ENCODE results near the gene CLEC2L.

DNA sequence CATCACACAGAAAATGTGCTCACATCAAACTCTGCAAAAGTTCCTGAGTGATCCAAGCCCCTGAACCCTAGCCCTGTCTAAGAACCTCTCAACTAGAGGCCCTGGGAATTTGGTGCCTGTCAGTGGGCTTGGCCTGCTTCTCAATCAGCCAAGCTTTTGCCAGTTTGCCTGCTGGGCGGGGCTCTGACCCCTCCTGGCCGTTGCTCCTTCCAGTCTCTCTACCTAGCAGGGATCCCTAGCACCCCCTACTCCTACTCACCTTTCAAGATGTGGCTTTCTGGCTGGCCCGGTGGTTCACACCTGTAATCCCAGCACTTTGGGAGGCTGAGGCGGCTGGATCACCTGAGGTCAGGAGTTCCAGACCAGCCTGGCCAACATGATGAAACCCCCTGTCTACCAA is 42.1 kb upstream of the CLEC2L start:
- no peak for TF ChIP-seq POLR2A (IDR thresholded peaks at IDR 0.05)
- TF ChIP-seq, protein P1, sequence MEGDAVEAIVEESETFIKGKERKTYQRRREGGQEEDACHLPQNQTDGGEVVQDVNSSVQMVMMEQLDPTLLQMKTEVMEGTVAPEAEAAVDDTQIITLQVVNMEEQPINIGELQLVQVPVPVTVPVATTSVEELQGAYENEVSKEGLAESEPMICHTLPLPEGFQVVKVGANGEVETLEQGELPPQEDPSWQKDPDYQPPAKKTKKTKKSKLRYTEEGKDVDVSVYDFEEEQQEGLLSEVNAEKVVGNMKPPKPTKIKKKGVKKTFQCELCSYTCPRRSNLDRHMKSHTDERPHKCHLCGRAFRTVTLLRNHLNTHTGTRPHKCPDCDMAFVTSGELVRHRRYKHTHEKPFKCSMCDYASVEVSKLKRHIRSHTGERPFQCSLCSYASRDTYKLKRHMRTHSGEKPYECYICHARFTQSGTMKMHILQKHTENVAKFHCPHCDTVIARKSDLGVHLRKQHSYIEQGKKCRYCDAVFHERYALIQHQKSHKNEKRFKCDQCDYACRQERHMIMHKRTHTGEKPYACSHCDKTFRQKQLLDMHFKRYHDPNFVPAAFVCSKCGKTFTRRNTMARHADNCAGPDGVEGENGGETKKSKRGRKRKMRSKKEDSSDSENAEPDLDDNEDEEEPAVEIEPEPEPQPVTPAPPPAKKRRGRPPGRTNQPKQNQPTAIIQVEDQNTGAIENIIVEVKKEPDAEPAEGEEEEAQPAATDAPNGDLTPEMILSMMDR (IDR thresholded peaks at IDR 0.05) = no peak

Data from tibial nerve (tissue), 3 donors.